NCI-H1105 (cell line): ENCODE measurements around the gene RRP7A.
"Not testable (repeated sequence)": the region's sequence is repeated elsewhere in the genome, so short reads cannot be mapped to it uniquely, and the experiment has no call there.

ENCODE experiments used
- DNase-seq: peaks from one replicate; lab custom pipeline; 2025; lab: John Stamatoyannopoulos, UW

Gene RRP7A

GRCh38 chr22:42495533-42496141 is 24.0 kb downstream of the RRP7A start:
- not testable (repeated sequence) for DNase-seq

GRCh38 chr22:42493393-42493792 is 26.2 kb downstream of the RRP7A start:
- no peak for DNase-seq

GRCh38 chr22:42492323-42492690 is 27.3 kb downstream of the RRP7A start:
- no peak for DNase-seq

- no peak for DNase-seq
Observed at GRCh38 chr22:42490243-42490832, 29.3 kb downstream of the RRP7A start.

- DNase-seq, result no peak
Observed at GRCh38 chr22:42489000-42489399, 30.6 kb downstream of the RRP7A start.

- DNase-seq, result no peak
Observed at GRCh38 chr22:42484506-42484905, 35.1 kb downstream of the RRP7A start.

- not testable (repeated sequence) for DNase-seq
Observed at GRCh38 chr22:42483610-42484223, 35.9 kb downstream of the RRP7A start.

- no peak for DNase-seq
Observed at GRCh38 chr22:42475122-42475521, 44.5 kb downstream of the RRP7A start.

GRCh38 chr22:42473484-42474193 is 46.0 kb downstream of the RRP7A start:
- peak; percentile 43 for DNase-seq

GRCh38 chr22:42472671-42473070 is 46.9 kb downstream of the RRP7A start:
- DNase-seq, result no peak

- DNase-seq, result no peak
Observed at GRCh38 chr22:42471441-42471840, 48.2 kb downstream of the RRP7A start.

GRCh38 chr22:42470366-42471082 is 49.1 kb downstream of the RRP7A start:
- DNase-seq, result no peak

GRCh38 chr22:42468841-42469240 is 50.8 kb downstream of the RRP7A start:
- no peak for DNase-seq

GRCh38 chr22:42462016-42462415 is 57.6 kb downstream of the RRP7A start:
- DNase-seq, result peak; percentile 21

GRCh38 chr22:42461511-42461910 is 58.1 kb downstream of the RRP7A start:
- peak; percentile 73 for DNase-seq
